NCI-H774 (cell line): Measurements from ENCODE around the gene KHSRP.
A peak's percentile ranks its signal among the peaks of the same experiment; 100 is the strongest.

Experiments
- DNase-seq: peaks from one replicate; lab custom pipeline; 2025; lab: John Stamatoyannopoulos, UW

The KHSRP gene

GRCh38 chr19:6424195-6424938, at the start of gene KHSRP:
Gene KHSRP (minus strand): TSS chr19:6424811. CDS start chr19:6424701, 110 bp downstream.
- no peak for DNase-seq

GRCh38 chr19:6473647-6474046, 49.0 kb upstream of the KHSRP start:
- DNase-seq: no peak

GRCh38 chr19:6472713-6473112, 48.1 kb upstream of the KHSRP start:
- no peak for DNase-seq

GRCh38 chr19:6471076-6471475, 46.5 kb upstream of the KHSRP start:
- no peak for DNase-seq

GRCh38 chr19:6470173-6470572, 45.6 kb upstream of the KHSRP start:
- DNase-seq: no peak

GRCh38 chr19:6467384-6467783, 42.8 kb upstream of the KHSRP start:
- no peak for DNase-seq

GRCh38 chr19:6466526-6467248, 42.1 kb upstream of the KHSRP start:
- no peak for DNase-seq

GRCh38 chr19:6465663-6466062, 41.1 kb upstream of the KHSRP start:
- DNase-seq: no peak

- no peak for DNase-seq
Observed at GRCh38 chr19:6465006-6465405, 40.4 kb upstream of the KHSRP start.

GRCh38 chr19:6464070-6464873, 39.7 kb upstream of the KHSRP start, which contains the start of gene CRB3:
Gene CRB3 (plus strand): TSS chr19:6464271. CDS start chr19:6464702, 431 bp downstream.
- DNase-seq: peak; percentile 85

GRCh38 chr19:6460099-6460884, 35.7 kb upstream of the KHSRP start:
- peak; percentile 95 for DNase-seq

- peak; percentile 45 for DNase-seq
Observed at GRCh38 chr19:6459262-6460098, 34.9 kb upstream of the KHSRP start, which contains the start of gene SLC25A23. Gene SLC25A23 (minus strand): TSS chr19:6459792. CDS start chr19:6459628, 164 bp downstream.

GRCh38 chr19:6458695-6459261, 34.2 kb upstream of the KHSRP start:
- DNase-seq: no peak

GRCh38 chr19:6457958-6458694, 33.5 kb upstream of the KHSRP start:
- no peak for DNase-seq

GRCh38 chr19:6455924-6456323, 31.3 kb upstream of the KHSRP start:
- DNase-seq: no peak

- DNase-seq: no peak
Observed at GRCh38 chr19:6453951-6454565, 29.4 kb upstream of the KHSRP start.

GRCh38 chr19:6452899-6453298, 28.3 kb upstream of the KHSRP start:
- DNase-seq: no peak

- DNase-seq: no peak
Observed at GRCh38 chr19:6452223-6452614, 27.6 kb upstream of the KHSRP start.

- DNase-seq: no peak
Observed at GRCh38 chr19:6451583-6452222, 27.1 kb upstream of the KHSRP start.
